ENCODE measurements around the gene RNF11.

The RNF11 gene

DNA sequence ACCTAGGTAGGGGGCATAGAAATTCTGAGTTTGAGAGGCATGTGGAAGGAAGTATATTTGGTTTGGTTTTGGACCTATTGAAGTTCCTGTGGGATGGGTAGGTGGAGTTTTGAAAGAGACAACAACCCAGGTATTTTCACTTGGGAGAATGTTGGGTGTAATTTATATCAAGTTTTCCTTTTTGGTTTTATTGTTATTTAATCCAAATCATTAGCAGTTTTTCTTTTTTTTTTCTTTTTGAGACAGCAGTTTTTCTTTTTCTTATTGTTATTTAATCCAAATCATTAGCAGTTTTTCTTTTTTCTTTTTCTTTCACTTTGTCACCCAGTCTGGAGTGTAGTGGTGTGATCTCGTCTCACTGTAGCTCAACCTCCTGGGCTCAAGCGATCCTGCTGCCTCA lies 30.1 kb downstream of the RNF11 start:
- no peak for DNase-seq

- DNase-seq, result no peak
Observed at GRCh38 chr1:51266791-51267190, 30.7 kb downstream of the RNF11 start.

GRCh38 chr1:51268634-51269033 lies 32.6 kb downstream of the RNF11 start:
- DNase-seq, result no peak

- no peak for DNase-seq
Observed at GRCh38 chr1:51270751-51271150, 34.7 kb downstream of the RNF11 start.

- DNase-seq, result no peak
Observed at GRCh38 chr1:51272916-51273315, 36.8 kb downstream of the RNF11 start.

GRCh38 chr1:51274676-51275075 lies 38.6 kb downstream of the RNF11 start:
- DNase-seq, result no peak

GRCh38 chr1:51276286-51276685 lies 40.2 kb downstream of the RNF11 start:
- no peak for DNase-seq

- DNase-seq, result no peak
Observed at GRCh38 chr1:51280321-51280978, 44.4 kb downstream of the RNF11 start.

- no peak for DNase-seq
Observed at GRCh38 chr1:51281807-51282206, 45.7 kb downstream of the RNF11 start.

- DNase-seq, result no peak
Observed at GRCh38 chr1:51282605-51283004, 46.5 kb downstream of the RNF11 start.

GRCh38 chr1:51283979-51284378 lies 47.9 kb downstream of the RNF11 start:
- DNase-seq, result no peak

- peak; percentile 55 for DNase-seq
Observed at GRCh38 chr1:51284487-51284954, 48.4 kb downstream of the RNF11 start.

- DNase-seq, result no peak
Observed at GRCh38 chr1:51285055-51285454, 49.0 kb downstream of the RNF11 start.

GRCh38 chr1:51287966-51288365 lies 51.9 kb downstream of the RNF11 start:
- no peak for DNase-seq

DNA sequence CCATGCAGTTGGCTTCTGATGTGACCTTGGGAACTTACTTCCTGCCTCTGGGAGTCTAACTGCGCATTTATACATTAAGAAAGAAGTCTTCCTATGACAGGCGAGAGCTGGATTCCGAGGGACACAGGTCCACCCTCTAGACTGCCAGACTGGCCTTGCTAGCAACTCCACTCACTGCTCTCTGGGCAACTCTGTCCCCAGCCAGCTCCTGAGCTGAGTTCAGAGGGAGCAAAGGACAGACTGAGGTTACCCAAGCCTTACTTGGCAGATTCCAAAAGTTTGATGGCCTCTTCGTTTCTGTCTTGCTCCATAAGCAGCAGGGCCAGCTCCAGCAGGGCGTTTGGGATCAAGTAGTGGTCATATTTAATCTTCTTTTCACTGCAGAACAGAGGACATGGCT lies 52.5 kb downstream of the RNF11 start:
- no peak for DNase-seq

DNA sequence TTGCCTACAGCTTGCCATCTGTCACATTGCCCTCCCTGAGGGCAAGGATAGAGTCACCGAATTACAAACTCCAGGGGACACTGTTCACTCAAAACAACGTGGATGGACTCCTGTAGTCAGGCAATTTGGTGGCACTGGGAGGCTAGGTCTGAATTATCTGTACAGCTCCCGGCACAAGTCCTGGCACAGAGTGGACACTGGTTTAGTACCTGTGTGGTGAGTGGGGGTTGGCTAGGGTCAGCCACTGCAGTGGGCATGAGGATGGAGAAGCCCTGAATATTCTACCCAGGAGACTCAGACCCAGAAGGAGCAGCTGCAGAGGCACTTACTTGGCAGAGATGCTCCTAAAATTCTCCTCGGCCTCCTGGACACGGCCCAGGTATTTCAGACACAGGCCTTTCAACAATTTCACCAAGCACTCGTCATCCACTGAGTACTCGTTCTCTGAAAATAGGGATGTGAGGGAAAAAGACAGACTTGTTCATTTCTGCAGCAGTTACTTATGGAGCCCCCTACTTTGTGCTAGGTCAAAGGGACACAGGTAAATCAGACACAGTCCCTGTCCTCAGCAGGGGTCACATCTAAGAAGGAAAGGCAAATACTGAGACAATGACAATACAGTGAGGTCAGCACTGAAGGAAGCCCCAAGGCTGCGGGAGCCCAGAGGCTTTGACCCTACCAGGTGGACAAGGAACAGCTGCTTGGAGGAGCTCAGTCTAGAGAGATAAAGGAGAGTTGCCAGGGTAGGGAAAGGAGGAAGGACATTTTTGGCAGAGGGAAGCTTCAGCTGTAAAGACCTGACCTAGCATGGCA lies 53.8 kb downstream of the RNF11 start:
- DNase-seq, result no peak

DNA sequence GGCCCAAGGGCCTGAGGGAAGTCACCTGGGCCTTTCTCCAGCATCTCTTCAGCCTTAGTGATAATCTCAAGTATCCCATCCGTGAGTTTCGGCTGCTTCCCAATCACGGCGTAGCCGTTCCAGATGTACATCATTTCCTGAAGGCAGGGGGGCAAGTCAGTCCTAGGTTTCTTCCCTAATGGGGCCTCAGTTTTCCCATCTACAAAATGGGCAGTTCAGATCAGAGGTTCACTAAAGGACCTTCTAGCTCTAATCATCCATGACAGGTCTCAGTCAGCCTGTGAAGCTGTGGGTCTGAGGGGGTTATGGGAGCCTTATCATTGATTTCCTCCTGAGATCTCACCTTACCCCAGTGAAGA lies 54.4 kb downstream of the RNF11 start:
- DNase-seq, result no peak

- DNase-seq, result no peak
Observed at GRCh38 chr1:51293898-51294515, 57.9 kb downstream of the RNF11 start.

DNA sequence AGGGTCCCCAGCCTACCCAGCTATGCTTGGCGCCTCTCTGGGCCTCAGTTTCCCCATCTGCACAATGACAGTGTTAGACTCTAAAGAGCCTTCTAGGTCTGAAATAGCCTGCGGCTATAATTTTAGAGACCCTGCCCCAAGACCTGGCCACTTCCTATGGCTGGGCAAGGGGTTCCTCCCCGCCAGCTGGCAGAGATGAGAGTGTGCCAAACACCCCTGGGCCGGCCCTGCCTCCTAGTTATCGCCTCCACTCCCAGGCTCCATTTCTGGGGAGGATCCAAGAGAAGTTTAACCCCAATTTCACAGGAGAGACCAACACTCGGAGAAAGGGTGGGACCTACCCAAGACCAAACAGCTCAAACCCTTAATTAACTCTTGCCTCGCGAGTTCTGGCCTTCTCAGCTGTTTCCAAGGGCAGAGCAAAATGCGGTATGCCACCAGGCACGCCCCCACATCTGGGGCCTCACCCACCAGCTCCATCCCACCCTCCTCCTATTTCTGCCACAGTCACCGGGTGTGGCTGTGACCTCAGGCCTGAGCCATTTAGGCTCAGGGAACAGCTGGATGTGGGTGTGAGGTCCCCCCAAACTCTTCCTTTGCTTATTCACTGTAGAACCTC lies 58.6 kb downstream of the RNF11 start:
- DNase-seq, result no peak

DNA sequence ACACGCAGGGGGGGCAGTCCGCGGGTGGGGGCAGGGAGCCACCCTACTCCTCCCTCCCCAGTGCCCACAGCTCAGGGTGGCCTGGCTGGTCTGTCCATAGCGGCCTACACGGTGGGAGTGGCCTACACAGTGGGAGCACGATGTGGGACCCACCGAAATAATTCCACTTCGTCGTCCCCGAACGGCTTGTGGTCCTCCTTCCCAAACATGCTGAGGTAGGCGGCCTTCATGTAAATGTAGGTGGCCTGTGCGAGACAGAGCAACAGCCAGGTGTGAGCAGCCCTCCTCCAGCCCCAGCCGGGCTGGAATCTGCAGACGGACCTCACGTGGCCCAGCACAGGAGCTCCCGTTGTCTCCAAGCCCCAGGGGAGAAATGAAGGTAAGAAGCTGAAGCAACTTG lies 59.9 kb downstream of the RNF11 start:
- DNase-seq, result no peak

DNA sequence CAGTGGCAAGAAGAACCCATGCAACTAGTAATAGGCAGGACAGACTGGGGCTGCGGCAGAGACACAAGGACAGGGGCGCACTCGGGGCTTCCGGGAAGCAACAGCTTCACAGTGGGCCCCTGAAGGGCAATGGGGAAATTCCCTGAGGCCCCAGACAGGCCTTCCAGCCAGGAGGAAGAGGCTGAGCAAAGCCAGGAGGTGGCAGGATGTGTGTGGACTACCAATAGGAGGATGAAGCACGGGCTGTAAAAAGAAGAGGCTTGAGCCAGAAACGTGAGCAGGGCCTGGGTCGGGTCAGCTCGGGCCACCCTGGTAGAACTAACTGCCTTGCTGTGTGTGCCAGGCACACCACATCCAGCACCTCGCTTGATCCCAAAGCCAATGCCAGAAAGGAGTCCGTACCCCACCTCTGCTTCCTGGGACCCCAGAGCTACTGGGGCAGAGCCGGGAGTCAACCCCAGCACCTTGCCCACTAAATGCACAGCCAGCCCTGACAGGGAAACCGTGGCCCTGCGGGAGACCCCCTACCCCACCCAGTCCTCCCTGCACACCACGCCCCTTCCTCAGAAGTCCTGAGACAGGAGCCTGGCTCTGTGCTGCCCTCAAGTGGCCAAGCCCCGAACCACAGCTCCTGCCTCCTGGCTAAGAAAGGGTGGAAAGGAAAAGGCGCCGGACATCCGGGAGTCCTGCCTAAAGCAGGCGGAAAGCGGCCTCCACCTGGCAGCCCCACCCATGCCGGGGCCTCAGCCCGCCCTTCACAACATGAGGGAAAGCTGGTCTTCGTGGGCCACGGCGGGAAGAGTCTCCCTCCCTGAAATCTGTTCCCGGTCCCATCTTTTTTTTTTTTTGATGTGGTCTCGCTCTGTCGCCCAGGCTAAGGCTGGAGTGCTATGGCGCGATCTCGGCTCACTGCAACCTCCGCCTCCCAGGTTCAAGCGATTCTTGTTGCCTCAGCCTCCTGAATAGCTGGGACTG lies 60.6 kb downstream of the RNF11 start:
- DNase-seq, result peak; percentile 19

Measured in NCI-H187 treated with DMSO at 0.1 percent for 48 hours (cell line).